HG03432 (cell line): ENCODE results near the gene ZNF804A.

Experiments used
- ATAC-seq: cut with Tn5 transposase; IDR thresholded peaks from one replicate; pipeline ENCODE4 v1.9.1; 2021; ENCODE audit warnings: mild to moderate bottlenecking, moderate library complexity; ENCODE audit not compliant: unreplicated experiment

Gene ZNF804A

GRCh38 chr2:184923751-184924150, 325.4 kb downstream of the ZNF804A start:
- no peak for ATAC-seq

- no peak for ATAC-seq
Measured at GRCh38 chr2:184927040-184927439, 328.7 kb downstream of the ZNF804A start.

DNA sequence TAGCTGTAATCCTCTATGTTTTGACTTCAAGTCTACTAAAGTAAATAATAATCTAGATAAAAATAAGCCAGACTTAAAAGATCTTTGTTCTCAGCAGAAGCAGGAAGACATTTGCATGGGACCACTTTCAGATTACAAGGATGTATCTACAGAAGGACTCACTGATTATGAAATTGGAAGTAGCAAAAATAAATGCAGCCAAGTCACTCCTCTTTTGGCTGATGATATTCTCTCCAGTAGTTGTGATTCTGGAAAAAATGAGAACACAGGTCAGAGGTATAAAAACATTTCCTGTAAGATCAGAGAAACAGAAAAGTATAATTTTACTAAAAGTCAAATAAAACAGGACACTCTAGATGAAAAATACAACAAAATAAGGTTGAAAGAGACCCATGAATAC, 338.4 kb downstream of the ZNF804A start:
- no peak for ATAC-seq

- no peak for ATAC-seq
Measured at GRCh38 chr2:184938221-184938985, 340.1 kb downstream of the ZNF804A start.

GRCh38 chr2:184945326-184945725, 347.0 kb downstream of the ZNF804A start:
- ATAC-seq, result no peak

GRCh38 chr2:184945824-184946223, 347.5 kb downstream of the ZNF804A start:
- ATAC-seq, result no peak

- no peak for ATAC-seq
Measured at GRCh38 chr2:184956856-184957255, 358.5 kb downstream of the ZNF804A start.

DNA sequence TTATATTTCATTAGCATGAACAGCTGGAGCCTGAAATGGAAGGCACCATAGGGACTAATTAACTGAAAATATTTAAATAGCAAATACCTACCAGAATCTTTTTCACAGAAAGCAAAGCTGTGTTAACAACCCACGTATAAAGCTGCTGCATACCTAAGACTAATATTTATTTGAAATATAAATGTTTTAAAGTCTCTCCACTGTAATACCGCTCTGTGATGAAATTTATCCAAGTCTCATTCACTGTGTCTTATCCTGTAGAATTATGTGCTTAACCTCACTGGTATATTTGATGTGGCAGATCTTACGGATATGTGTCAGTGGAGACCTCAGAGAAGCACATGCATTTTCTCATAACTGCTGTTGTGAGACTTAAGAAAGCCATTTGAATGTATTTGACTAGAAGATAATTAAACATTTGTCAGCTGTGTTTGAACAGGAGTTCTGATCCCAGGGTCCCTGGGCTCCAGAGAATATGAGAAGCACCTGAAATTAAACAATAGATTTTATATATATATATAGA, 373.3 kb downstream of the ZNF804A start:
- ATAC-seq, result no peak
